Stomach (tissue), 9 donors: ENCODE results near the gene ATP9A. TPM values are rescaled to one million over a fixed set of nuclear protein-coding genes. Genes with fewer than 3 reads are reported as not detected.

ENCODE experiments used
- DNase-seq, 2 donors: peaks; one replicate each; pipeline versions ENCODE4 v3.0.0 to v3.0.0-alpha.2; 2013 to 2019
- H3K27ac ChIP-seq, 5 donors: fragments of 200-600 bp in 4 of 5; sonication (generic) in 4 of 5; one replicate each; pipeline ENCODE4 v1.5.1; 2013 to 2019; ENCODE audit warnings: mild to moderate bottlenecking in 1 of 5, moderate library complexity in 1 of 5
- H3K27me3 ChIP-seq, 3 donors: fragments of 200-600 bp; sonication (generic); one replicate each; pipeline ENCODE4 v1.5.1; 2017 to 2019; ENCODE audit warnings: mixed run types in 1 of 3
- H3K36me3 ChIP-seq, 4 donors: fragments of 200-600 bp; sonication (generic); 1 replicate in 3 of 4; 2 replicates in 1 of 4; pipeline ENCODE4 v1.5.1; 2016 to 2019
- H3K4me1 ChIP-seq, 4 donors: fragments of 200-600 bp; sonication (generic); one replicate each; pipeline ENCODE4 v1.5.1; 2016 to 2019
- H3K4me3 ChIP-seq, 4 donors: fragments of 200-600 bp; sonication (generic) in 3 of 4; one replicate each; pipeline ENCODE4 v1.5.1; 2016 to 2019; ENCODE audit warnings: mild to moderate bottlenecking in 1 of 4
- H3K9me3 ChIP-seq, 4 donors: fragments of 200-600 bp; sonication (generic); one replicate each; pipeline ENCODE4 v1.5.1; 2016 to 2019
- EP300 ChIP-seq: sonication (generic); formaldehyde crosslinking; IDR thresholded peaks from one replicate; pipeline ENCODE4 v1.6.1; 2017; ENCODE audit warnings: antibody characterized with exemption
- POLR2A ChIP-seq, 4 donors: fragments of 450-650 bp; IDR thresholded peaks; one replicate each; pipeline ENCODE4 v1.6.1; 2016; ENCODE audit warnings: antibody characterized with exemption in 4 of 4, control low read depth in 2 of 4, mild to moderate bottlenecking in 1 of 4, moderate library complexity in 1 of 4
- POLR2AphosphoS5 ChIP-seq, 3 donors: sonication (generic); formaldehyde crosslinking; IDR thresholded peaks; one replicate each; pipeline ENCODE4 v1.6.1; 2016; ENCODE audit warnings: antibody characterized with exemption in 3 of 3
- WGBS, 5 donors: extraction: QIAGEN DNeasy Blood & Tissue Kit in 3 of 5; methylation state at CpG; one replicate each; pipeline versions ENCODE4 v1.1.5 to v1.1.7; 2013 to 2018; 5-methylcytosine and 5-hydroxymethylcytosine counted together
- intact Hi-C: fragments of 100-400 bp; cut with DNase I; formaldehyde crosslinking; loops from one replicate; pipeline ENCODE4 v1.15.1; 2023; ENCODE audit warnings: low total_unique reads
- polyA plus RNA-seq, 3 donors: library from polyadenylated mRNA; stranded (reverse); fragments of 200-250 nt; gene quantifications; one replicate each; pipeline ENCODE4 v1.2.3, GENCODE V29; 2013
- total RNA-seq, 5 donors: library from RNA; depleted of rRNA; stranded (reverse); fragments of >200 nt; gene quantifications; one replicate each; pipeline versions ENCODE4 v1.1.0 to v1.2.3, GENCODE V29; 2014 to 2016
- TF ChIP-seq, protein P1 (sequence below), 7 experiments: fragments of 450-650 bp in 4 of 7; fragments of 200-600 bp in 3 of 7; sonication (generic) in 3 of 7; IDR thresholded peaks; one replicate each; pipeline ENCODE4 v1.5.1; 2016 to 2019; ENCODE audit warnings: antibody characterized with exemption in 7 of 7, control low read depth in 2 of 7, mild to moderate bottlenecking in 1 of 7
- donor health status: healthy with polysubstance abuse.
- donor health status: Bipolar disorder and iron deficiency.
- donor health status: healthy.

ATP9A gene
- total and polyA plus RNA-seq, 8 donors: 3.2 to 58.9 (median 12.7) TPM

DNA sequence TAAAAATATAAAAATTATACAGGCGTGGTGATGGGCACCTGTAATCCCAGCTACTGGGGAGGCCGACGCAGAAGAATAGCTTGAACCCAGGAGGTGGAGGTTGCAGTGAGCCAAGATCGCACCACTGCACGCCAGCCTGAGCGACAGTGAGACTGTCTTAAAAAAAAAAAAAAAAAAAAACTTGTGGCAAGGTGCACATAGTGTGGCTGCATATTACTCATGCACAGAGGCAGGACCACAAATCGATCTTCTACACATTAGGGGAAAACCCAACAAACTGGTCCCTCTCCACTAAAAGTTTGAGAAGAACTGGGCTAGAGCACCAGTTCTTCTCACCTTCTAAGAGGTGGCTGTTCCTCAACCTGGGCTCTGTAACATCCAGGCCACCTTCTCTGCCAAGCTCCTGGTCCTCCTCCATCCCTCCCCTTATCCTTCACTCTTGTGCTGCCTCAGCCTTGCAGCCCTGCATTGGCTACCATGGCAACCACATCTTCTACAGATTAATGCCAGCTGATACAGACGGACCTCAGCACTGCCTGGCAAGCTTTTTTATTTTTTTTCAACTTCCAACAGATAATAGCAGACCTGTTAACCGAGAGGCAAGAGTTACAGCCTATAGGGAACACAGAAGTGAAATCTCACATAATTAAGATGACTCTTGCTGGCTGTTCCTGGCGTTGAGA lies 88.0 kb downstream of the ATP9A start:
- H3K27me3 ChIP-seq: no peaks in the 10 kb centered on the region
- no peak for TF ChIP-seq POLR2AphosphoS5 (IDR thresholded peaks at IDR 0.05)
- no peak for TF ChIP-seq POLR2A (IDR thresholded peaks at IDR 0.05)
- TF ChIP-seq EP300: no peak
- TF ChIP-seq, protein P1, sequence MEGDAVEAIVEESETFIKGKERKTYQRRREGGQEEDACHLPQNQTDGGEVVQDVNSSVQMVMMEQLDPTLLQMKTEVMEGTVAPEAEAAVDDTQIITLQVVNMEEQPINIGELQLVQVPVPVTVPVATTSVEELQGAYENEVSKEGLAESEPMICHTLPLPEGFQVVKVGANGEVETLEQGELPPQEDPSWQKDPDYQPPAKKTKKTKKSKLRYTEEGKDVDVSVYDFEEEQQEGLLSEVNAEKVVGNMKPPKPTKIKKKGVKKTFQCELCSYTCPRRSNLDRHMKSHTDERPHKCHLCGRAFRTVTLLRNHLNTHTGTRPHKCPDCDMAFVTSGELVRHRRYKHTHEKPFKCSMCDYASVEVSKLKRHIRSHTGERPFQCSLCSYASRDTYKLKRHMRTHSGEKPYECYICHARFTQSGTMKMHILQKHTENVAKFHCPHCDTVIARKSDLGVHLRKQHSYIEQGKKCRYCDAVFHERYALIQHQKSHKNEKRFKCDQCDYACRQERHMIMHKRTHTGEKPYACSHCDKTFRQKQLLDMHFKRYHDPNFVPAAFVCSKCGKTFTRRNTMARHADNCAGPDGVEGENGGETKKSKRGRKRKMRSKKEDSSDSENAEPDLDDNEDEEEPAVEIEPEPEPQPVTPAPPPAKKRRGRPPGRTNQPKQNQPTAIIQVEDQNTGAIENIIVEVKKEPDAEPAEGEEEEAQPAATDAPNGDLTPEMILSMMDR (IDR thresholded peaks at IDR 0.05): no peak
- no peak overlapping the region for H3K4me3 ChIP-seq
- H3K9me3 ChIP-seq: no peaks in the 10 kb centered on the region
- no peaks in the 10 kb centered on the region for H3K4me1 ChIP-seq
- peak in 1 of 2 donors; percentile 44 for DNase-seq
- intact Hi-C loops: no loop called here
- WGBS, 5 donors: 76 to 83% (median 79%) methylated on average over 10 of the region's 10 CpGs
- H3K36me3 ChIP-seq: peaks cover 6 to 46% (median 25%) of the 10 kb centered on the region in 4 donors
- no peak overlapping the region for H3K27ac ChIP-seq

- WGBS, 5 donors: 88 to 92% (median 90%) methylated on average over 13 of the region's 13 CpGs
- Histone ChIP-seq H3K27me3 (no peaks in the 10 kb centered on the region), H3K9me3 (no peaks in the 10 kb centered on the region), H3K36me3 (peaks cover 9 to 54% (median 34%) of the 10 kb centered on the region in 4 donors), H3K4me3 (no peak overlapping the region), H3K27ac (no peak overlapping the region), H3K4me1 (no peaks in the 10 kb centered on the region)
- TF ChIP-seq, protein P1 (IDR thresholded peaks at IDR 0.05): no peak
- no peak for TF ChIP-seq EP300
- no peak for TF ChIP-seq POLR2AphosphoS5 (IDR thresholded peaks at IDR 0.05)
- TF ChIP-seq POLR2A (IDR thresholded peaks at IDR 0.05): no peak
- intact Hi-C loops: no loop called here
- no peak for DNase-seq
Observed at GRCh38 chr20:51679254-51679921, 88.8 kb downstream of the ATP9A start.

GRCh38 chr20:51678026-51678697 lies 90.0 kb downstream of the ATP9A start:
- intact Hi-C loops: no loop called here
- H3K4me1 ChIP-seq: no peaks in the 10 kb centered on the region
- H3K9me3 ChIP-seq: no peaks in the 10 kb centered on the region
- no peak overlapping the region for H3K4me3 ChIP-seq
- DNase-seq: peak in 1 of 2 donors; percentile 76
- no peaks in the 10 kb centered on the region for H3K27me3 ChIP-seq
- no peak overlapping the region for H3K27ac ChIP-seq
- peaks cover 19 to 62% (median 43%) of the 10 kb centered on the region in 4 donors for H3K36me3 ChIP-seq
- 60 to 84% (median 71%) methylated on average over 11 to 16 of the region's 16 CpGs for WGBS, 5 donors
- no peak for TF ChIP-seq POLR2AphosphoS5 (IDR thresholded peaks at IDR 0.05)

- Histone ChIP-seq H3K27me3 (no peaks in the 10 kb centered on the region), H3K4me3 (no peak overlapping the region), H3K36me3 (peaks cover 7 to 91% (median 82%) of the 10 kb centered on the region in 4 donors), H3K4me1 (no peaks in the 10 kb centered on the region), H3K9me3 (no peaks in the 10 kb centered on the region), H3K27ac (no peak overlapping the region)
- TF ChIP-seq, protein P1 (IDR thresholded peaks at IDR 0.05): no peak
- TF ChIP-seq EP300: no peak
- no peak for TF ChIP-seq POLR2AphosphoS5 (IDR thresholded peaks at IDR 0.05)
- no peak for TF ChIP-seq POLR2A (IDR thresholded peaks at IDR 0.05)
- intact Hi-C loops: no loop called here
- no peak for DNase-seq
- 72 to 80% (median 80%) methylated on average over 7 of the region's 7 CpGs for WGBS, 5 donors
Observed at GRCh38 chr20:51668947-51669346, 99.2 kb downstream of the ATP9A start.
